GM10847 (cell line): ENCODE data around the gene TCEA2.

Experiments used
- POLR2A ChIP-seq: IDR thresholded peaks from 2 replicates; pipeline ENCODE4 v1.6.1; 2011; ENCODE audit not compliant: insufficient read length; ENCODE audit errors: extremely low read depth

TCEA2 gene

DNA sequence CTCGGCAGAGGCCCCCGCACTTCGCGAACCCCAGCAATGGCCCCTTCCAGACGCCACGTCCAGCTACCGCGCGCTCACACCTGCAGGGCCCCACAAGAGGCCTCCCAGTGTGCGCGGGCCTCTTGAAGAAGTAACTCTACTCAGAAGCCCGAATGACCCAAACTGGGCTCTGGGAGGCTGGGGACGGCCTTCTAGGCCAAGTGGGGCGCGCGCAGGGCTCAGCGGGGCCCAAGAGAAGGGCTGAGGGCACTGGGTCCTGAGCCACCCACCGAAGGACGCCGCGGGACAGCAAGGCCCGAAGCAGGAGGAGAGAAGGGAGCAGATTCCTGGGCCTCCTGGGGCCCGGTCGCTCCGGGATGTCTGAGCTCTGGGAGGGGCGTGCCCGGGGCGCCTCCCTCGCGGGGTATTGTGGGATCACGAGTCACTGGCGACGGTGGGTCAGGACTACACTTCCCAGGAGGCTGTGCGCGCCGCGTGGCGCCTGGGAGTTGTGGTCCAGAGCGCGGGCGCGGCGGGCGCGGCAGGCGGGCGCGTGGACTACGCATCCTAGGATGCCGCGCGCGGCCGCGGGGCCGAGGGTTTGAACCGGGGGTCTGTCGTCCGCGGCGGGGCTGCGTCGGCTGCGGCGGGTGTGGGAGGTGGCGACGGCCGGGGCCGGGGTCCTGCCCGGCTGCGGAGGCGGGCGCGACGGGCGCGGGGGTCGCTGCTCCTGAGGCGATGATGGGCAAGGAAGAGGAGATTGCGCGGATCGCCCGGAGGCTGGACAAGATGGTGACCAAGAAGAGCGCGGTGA lies at the start of gene TCEA2:
TSS of gene TCEA2 (plus strand) at position 603 of the 793 bp plus-strand sequence. CDS start at position 718, 115 bp downstream.
- peak; percentile 45 for TF ChIP-seq POLR2A

DNA sequence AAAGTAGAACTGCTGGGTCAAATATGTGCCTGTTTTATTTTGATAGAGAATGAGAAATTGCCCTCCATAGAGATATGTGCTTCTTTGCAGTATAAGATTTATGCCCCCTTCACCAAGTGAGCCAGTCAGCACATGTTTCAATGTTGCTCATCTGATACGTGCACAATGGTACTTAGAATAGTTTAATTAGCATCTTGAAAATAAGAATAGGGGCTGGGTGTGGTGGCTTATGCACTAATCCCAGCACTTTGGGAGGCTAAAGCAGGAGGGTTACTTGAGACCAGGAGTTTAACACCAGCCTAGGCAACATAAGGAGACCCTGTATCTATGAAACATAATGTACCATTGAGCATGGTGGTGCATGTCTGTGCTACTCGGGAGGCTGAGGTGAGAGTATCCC lies 47.4 kb upstream of the TCEA2 start:
- TF ChIP-seq POLR2A = no peak

DNA sequence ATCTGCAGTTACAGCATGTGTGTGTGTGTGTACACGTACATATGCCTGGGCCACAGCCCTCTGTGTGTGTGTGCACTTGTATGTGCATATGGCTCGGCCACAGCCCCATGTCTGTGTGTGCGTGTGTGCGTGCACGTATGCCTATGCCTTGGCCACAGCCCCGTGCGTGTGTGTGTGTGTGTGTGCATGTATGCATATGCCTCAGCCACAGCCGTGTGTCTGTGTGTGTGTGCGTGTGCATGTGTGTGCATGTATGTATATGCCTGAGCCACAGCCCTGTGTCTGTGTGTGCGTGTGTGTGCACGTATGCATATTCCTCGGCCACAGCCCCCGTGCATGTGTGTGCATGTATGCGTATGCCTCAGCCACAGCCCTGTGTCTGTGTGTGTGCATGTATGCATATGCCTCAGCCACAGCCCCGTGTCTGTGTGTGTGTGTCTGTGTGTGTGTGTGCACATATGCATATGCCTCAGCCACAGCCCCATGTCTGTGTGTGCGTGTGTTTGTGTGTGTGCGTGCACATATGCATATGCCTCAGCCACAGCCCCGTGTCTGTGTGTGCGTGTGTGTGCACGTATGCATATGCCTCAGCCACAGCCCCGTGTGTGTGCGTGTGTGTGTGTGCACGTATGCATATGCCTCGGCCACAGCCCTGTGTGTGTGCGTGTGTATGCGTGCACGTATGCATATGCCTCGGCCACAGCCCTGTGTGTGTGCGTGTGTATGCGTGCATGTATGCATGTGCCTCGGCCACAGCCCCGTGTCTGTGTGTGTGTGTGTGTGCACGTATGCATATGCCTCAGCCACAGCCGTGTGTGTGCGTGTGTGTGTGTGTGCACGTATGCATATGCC lies 41.6 kb upstream of the TCEA2 start:
- TF ChIP-seq POLR2A = no peak

DNA sequence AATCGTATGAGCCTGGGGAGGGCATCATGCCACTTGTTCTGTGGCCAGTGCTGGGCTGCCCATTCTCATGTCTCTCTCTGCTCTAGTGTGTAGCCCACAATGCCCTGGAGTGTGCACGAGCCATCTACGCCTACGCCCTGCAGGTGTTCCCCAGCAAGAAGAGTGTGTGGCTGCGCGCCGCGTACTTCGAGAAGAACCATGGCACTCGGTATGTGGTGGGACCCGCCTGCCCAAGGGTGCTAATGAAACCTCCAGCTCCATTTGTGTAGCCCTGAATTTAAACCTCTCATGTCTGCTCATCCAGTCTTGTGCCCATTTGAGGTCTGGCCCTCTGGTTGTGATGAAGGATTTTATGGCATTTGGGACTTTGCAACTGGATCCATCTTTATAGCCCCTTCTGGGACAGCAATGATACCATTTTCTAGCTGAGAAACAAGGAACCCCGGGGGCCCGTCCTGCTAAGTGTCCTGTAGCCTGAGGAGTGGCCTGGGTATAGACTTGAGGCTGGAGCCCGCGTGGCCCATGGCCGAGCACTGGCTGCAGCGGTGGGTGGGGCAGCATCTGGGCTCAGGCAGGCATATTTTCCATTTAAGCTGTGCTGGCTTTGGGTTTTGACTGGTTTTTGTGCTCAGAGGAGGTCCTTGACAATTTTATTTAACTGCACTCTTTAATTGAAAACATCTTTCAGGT lies 40.2 kb upstream of the TCEA2 start:
- TF ChIP-seq POLR2A = no peak

DNA sequence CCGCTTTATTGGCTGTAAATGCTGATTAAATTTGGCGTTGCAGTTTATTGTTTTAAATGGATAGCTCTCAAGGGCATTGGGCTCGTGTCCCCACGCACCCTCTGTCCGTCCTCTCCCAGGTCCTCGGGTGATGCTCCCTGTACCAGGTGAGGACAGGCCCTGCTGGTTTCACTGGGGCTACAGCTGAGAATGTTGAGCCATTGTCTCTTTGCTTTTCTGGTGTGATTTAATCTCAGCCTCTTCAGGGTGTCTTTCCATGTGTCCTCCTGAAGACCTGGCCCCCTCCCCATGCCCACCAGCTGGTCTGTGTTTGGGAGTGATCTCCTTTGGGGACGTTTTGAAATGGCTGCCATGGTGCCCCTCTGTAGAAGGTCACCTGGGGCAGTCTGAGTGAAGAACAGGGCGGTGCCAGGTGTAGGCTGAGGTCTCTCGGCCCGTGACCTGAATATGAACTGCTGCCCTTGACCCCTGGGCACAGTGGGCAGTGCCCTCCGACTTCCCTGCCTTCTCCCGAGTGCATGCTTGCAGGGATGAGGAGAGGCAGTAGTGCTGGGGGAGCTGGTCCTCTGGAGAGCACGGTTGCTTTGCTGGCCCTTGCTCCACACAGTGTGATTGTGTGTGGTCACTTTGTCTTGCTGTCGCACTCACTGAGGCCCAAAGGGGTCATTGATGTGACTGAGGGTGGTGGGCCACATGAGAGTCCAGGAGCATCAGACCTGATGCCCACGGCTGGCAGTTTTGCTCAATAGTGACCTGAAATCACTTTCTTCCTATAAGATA lies 39.4 kb upstream of the TCEA2 start:
- TF ChIP-seq POLR2A = no peak

DNA sequence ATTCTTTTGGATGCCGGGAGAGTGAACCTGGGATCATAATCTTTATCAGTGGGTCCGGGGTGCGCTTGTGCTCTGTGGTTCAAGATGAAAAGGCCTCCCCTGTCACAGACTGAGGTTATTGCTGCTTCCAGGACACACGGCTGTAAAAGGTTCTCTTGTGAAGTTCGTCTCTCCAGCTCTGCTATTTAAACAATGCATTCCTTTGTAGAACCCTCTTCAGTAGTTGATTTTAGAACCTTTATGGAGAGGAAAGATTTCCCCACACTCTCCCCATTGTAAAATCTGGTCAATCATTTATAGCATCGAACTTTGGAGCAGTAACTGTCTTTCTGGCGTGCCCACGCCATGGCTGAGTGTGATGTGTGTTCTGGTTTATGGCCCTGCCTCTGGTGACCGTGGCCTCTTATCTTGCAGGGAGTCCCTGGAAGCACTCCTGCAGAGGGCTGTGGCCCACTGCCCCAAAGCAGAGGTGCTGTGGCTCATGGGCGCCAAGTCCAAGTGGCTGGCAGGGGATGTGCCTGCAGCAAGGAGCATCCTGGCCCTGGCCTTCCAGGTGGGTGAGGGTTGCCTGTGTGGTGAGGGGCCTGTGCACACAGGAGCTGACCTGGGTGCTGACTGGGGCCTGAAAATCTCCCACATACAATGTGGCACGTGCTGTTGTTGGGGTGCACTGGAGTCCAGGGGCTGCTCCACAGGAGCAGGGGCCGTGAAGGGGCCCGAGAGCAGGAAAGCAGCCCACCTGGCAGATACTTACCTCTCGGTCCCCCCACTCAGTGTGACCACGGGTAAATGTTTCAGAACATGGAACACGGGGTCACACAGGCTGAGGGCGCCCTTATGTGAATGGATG lies 38.6 kb upstream of the TCEA2 start:
- TF ChIP-seq POLR2A = no peak

DNA sequence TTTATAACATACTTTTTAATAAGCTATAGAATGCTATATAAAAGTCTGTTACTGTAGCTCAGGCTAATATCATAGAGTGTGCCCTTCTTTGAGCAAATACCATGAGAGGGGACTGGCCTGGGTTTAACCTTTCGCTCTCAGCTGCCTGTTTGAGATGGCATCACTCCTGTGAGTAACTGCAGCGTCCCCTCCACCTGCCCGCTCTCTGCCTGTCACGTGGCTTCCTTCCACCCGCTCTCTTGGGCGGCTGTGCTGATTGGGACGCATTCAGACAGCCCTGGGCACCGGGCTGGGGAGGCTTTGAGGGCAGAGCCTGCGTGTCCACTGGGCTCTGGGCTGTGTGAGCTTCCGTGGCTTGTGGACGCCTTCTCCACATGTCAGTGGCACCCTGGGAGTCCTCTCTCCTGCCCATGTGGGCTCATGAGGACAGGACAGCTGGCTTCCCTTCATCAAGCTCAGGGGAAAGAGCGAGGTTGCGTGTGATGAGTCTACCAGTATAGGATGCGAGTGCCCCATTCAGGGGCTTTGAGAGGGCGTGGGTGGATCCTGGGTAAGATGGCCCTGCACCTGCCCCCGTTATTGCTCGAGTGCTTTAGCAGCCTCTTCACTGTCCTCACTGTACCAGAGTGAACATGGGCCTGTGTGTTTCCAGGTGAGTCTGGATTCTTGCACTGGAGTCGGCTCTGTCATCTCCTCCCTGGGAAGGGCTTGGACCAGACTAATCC lies 37.7 kb upstream of the TCEA2 start:
- TF ChIP-seq POLR2A = no peak

DNA sequence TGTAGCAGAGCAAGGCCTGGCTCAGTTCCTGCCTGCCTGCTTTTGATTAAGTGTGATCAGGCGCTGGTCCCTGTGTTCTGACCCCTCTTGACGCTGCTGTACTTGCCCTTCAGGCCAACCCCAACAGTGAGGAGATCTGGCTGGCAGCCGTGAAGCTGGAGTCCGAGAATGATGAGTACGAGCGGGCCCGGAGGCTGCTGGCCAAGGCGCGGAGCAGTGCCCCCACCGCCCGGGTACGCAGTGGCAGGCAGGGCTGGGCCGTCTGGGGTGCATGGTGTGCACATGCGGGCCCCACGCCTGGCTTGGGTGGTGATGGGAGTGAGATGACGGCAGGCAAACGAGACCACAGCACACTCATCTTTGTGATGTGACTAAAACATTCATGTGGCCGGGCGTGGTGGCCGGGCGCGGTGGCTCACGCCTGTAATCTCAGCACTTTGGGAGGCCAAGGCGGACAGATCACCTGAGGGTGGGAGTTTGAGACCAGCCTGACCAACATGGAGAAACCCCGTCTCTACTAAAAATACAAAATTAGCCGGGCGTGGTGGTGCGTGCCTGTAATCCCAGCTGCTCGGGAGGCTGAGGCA lies 37.1 kb upstream of the TCEA2 start:
- no peak for TF ChIP-seq POLR2A

DNA sequence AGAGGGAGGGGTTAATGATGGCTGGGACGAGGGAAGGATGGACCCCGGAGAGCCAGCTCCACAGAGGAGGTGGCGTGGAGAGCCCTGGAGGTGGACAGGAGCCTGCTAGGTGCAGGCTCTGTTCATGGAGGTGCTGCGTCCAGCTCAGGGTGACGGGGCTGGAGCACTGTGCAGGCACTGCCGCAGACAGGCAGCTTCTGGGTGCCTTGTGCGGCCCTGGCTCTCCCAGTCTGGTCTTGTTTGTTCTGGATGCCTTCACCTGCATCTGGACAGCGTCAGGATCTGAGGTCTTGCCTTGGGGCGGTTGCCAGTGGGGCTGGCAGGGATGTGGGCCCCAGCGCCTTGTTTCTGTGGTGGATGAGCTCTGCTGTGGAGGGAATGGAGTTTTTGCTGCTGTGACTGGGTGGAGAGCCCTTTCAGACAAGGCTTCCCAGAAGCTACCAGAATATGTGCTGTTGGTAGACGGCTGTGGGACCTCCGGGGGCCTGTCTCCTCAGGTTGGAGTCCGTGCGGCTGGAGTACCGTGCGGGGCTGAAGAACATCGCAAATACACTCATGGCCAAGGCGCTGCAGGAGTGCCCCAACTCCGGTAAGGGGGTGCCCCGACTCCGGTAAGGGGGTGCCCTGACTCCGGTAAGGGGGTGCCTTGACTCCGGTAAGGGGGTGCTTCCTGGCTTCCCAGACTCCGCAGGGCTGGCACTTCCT lies 34.9 kb upstream of the TCEA2 start:
- TF ChIP-seq POLR2A = no peak

DNA sequence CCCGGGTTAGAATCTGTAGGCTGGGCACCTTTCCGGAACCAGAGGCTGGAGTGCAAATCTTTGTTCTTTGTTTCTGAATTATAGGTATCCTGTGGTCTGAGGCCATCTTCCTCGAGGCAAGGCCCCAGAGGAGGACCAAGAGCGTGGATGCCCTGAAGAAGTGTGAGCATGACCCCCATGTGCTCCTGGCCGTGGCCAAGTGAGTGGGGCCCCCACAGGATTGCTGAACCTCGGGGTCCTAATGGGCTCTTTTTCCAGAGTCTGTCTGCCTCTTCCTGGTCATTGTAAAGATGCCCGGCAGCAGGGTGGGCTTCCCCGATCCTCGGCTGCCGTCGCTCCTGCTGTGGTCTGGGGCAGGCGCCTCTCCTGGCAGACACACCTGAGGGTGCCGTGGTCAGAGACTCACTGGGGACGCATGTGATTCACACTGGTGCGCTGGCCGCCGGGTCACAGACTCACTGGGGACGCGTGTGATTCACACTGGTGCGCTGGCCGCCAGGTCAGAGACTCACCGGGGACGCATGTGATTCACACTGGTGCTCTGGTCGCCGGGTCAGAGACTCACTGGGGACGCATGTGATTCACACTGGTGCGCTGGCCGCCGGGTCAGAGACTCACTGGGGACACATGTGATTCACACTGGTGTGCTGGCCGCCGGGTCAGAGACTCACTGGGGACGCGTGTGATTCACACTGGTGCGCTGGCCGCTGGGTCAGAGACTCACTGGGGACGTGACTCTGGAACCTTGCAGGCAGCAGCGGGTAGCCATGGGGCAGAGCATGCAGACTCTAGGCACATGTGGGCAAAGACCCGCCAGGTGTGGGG lies 33.5 kb upstream of the TCEA2 start:
- no peak for TF ChIP-seq POLR2A

DNA sequence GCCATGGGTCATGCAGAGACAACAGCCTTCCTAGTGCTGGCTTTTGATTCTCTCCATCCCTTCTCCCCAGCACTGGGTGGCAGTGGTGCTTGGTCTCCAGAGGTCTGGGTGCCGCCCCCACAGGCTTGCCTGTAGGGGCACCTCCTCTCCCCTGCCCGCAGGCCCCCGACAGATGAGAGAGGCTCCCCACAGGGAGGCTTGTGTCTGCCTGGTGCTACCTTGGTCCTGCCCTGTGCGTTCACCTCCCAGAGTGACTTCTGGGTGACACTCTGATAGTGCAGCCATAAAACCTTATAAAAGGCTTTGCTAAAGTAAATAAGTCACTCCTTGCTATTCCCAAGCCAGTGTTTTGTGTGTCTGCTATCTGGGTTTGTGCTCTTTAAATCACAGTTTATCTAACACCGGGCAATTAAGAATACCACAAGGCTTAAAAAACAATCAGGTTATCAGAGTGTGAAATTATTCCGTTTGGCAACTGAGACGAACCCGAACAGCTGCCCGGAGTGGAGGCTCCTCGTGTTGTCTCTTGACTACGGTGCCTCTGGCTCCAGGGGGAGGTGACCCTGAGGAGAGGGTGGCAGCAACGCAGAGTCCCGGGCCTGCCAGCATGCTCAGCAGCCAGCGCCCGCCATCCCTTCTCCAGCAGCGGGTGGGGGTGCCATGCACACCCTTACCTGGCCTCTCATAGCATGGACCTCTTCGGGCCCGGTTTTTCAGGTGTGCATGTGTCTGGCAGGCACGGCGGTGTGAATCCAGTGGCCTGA lies 32.4 kb upstream of the TCEA2 start:
- TF ChIP-seq POLR2A = no peak

DNA sequence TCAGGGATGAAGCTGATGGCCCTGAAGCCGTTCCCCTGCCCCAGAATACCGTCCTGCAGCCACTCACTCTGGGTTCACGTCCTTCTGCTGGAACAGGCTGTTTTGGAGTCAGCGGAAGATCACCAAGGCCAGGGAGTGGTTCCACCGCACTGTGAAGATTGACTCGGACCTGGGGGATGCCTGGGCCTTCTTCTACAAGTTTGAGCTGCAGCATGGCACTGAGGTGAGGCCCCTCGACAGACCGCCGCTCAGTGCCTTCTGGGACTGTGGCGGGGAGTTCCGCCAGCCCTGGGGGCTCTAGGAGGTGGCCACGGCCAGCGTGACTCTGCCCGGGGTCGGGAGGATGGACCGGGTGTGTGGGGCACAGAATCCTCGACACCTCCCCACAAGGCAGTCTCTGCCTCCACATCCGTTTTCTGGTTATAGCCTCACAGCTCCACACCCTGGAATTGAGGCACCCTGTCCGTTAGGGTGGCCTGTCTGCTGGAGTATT lies 31.1 kb upstream of the TCEA2 start:
- no peak for TF ChIP-seq POLR2A
